22Rv1 (cell line): ENCODE measurements around the gene CADM3.

Source experiments
- H3K27ac ChIP-seq: fragments of 450-650 bp; 2 replicates; pipeline ENCODE4 v1.5.1; 2017
- CTCF ChIP-seq: fragments of 450-650 bp; IDR thresholded peaks from 2 replicates; pipeline ENCODE4 v1.5.1; 2017; ENCODE audit warnings: mild to moderate bottlenecking
- ZFX ChIP-seq: fragments of 450-650 bp; IDR thresholded peaks from 2 replicates; pipeline ENCODE4 v1.6.1; 2017; ENCODE audit warnings: antibody characterized with exemption, borderline replicate concordance

CADM3 gene

DNA sequence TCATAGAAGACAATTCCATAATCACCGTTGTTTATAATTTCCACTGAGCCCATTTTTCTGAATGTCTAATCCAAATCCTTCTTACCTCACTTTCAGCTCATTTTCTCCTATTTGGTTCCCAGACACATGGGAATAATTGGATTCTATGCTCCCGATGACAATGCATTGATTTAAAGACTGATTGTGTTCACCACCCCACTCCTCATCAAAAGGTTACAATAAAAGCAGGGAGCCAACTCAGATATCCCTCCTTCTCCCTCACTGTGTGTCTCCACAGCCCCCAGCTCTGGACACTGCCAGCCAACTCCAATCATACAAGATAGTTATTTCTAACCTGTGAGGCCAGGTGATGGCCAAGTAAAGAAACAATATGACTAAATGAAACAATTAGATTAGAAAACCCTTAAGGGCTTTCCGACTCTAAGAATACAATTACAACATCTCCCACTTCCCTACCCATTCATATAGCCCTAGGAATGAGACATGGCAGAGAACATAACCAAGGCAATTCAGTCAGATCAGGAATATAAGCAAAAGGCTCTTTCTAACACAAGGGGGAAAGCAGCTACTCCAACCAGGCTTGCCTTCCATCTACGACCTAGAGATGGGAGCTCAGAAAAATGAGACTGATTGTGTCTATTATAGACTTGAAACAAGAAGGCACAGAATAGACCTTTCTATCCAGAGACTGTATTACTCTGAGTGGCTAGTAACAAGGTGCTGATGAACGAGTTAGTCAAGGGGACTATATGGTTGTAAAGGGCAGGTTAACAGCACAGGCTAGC lies 28.5 kb upstream of the CADM3 start:
- H3K27ac ChIP-seq, result no peak overlapping the region
- no peak for TF ChIP-seq CTCF
- no peak for TF ChIP-seq ZFX

DNA sequence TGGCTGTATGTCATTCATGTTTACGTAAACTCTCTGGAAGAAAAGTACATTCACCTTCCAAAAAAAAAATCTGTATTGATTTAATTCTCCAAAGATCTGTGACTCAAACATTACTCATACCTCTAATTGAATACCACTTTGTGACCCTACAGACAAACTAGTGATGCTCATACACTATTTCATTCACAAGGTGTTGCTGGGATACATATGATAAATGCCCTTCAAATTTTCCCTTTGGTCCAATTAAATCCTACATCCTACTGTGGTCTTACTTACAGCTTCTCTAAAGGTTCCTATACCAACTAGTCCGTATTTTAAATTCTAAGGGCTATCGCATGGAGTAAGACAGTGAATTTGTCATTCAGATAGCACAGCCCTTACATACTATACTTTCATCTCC lies 26.8 kb upstream of the CADM3 start:
- TF ChIP-seq CTCF (no peak), ZFX (no peak)
- no peak overlapping the region for H3K27ac ChIP-seq

DNA sequence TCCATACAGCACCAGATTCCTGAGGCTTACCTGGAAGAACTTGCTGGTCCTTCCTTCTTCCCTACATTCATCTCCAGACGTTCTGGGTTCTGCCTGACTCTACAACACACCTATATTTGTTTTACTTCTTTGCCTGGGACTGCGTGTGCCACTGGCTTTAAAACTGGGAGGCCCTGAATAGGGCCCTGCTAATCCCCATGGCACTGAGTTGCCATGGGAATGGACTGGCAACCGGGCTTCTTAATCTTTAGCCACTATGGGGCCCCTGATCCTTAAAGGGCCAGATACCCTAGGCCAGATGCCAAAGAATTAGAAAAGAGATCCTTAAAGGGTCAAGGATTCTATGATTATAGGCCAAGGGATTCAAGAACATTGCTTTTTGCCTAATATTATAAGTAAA lies 24.4 kb upstream of the CADM3 start:
- TF ChIP-seq CTCF (no peak), ZFX (no peak)

GRCh38 chr1:159152031-159152430 lies 19.4 kb upstream of the CADM3 start:
- TF ChIP-seq CTCF, result no peak
- TF ChIP-seq ZFX, result no peak

More for the DNA sequence above, 24.4 kb upstream of the CADM3 start:
- H3K27ac ChIP-seq, result no peak overlapping the region

GRCh38 chr1:159161001-159161718 lies 10.3 kb upstream of the CADM3 start:
- H3K27ac ChIP-seq, result no peak overlapping the region
- TF ChIP-seq ZFX (no peak), CTCF (peak; percentile 99)

More at GRCh38 chr1:159152031-159152430, 19.4 kb upstream of the CADM3 start:
- H3K27ac ChIP-seq, result no peak overlapping the region

GRCh38 chr1:159161719-159162026 lies 9.7 kb upstream of the CADM3 start:
- no peak overlapping the region for H3K27ac ChIP-seq
- TF ChIP-seq ZFX (no peak), CTCF (no peak)
